Hepatocyte (in vitro differentiated cells): ENCODE results near the gene OSBPL10. TPM values are rescaled to one million over a fixed set of nuclear protein-coding genes. Genes with fewer than 3 reads are reported as not detected.

Source experiments
- DNase-seq: peaks from one replicate; pipeline ENCODE4 v3.0.0-alpha.2; 2016; ENCODE audit warnings: low spot score
- H2AFZ ChIP-seq: fragments of 200-600 bp; sonication (generic); 2 replicates; pipeline ENCODE4 v1.6.0; 2016; ENCODE audit warnings: antibody characterized with exemption, mild to moderate bottlenecking
- H3K27ac ChIP-seq: fragments of 200-600 bp; sonication (generic); 2 replicates; pipeline ENCODE4 v1.5.1; 2016; ENCODE audit warnings: mild to moderate bottlenecking
- H3K27me3 ChIP-seq: fragments of 200-600 bp; sonication (generic); 2 replicates; pipeline ENCODE4 v1.6.1; 2016
- H3K36me3 ChIP-seq: fragments of 200-600 bp; sonication (generic); replicated peaks from 2 replicates; pipeline ENCODE4 v1.5.1; 2016; ENCODE audit warnings: low read depth; ENCODE audit not compliant: insufficient read depth
- H3K4me1 ChIP-seq: fragments of 200-600 bp; sonication (generic); 2 replicates; pipeline ENCODE4 v1.5.1; 2016; ENCODE audit warnings: mild to moderate bottlenecking, moderate library complexity; ENCODE audit not compliant: insufficient read depth
- H3K4me2 ChIP-seq: fragments of 200-600 bp; sonication (generic); 2 replicates; pipeline ENCODE4 v1.6.0; 2016
- H3K4me3 ChIP-seq: fragments of 200-600 bp; sonication (generic); 2 replicates; pipeline ENCODE4 v1.5.1; 2016; ENCODE audit warnings: mild to moderate bottlenecking
- H3K79me2 ChIP-seq: fragments of 200-600 bp; sonication (generic); 2 replicates; pipeline ENCODE4 v1.6.0; 2017; ENCODE audit warnings: mild to moderate bottlenecking
- H3K9me2 ChIP-seq: fragments of 200-600 bp; sonication (generic); replicated peaks from 2 replicates; pipeline ENCODE4 v1.6.0; 2017; ENCODE audit warnings: mild to moderate bottlenecking; ENCODE audit not compliant: insufficient read depth
- H3K9me3 ChIP-seq: fragments of 200-600 bp; sonication (generic); 2 replicates; pipeline ENCODE4 v1.5.1; 2016; ENCODE audit warnings: low read depth, mild to moderate bottlenecking
- H4K20me1 ChIP-seq: fragments of 200-600 bp; sonication (generic); 2 replicates; pipeline ENCODE4 v1.6.0; 2016; ENCODE audit warnings: mild to moderate bottlenecking; ENCODE audit not compliant: insufficient read depth, poor library complexity, severe bottlenecking
- CTCF ChIP-seq: fragments of 200-600 bp; sonication (generic); IDR thresholded peaks from 2 replicates; pipeline ENCODE4 v1.5.1; 2016; ENCODE audit warnings: antibody characterized with exemption, mild to moderate bottlenecking; ENCODE audit not compliant: poor library complexity
- EZH2 ChIP-seq: fragments of 200-600 bp; sonication (generic); IDR thresholded peaks from 2 replicates; pipeline ENCODE4 v1.6.1; 2016; ENCODE audit warnings: antibody characterized with exemption, mild to moderate bottlenecking, borderline replicate concordance
- EZH2phosphoT487 ChIP-seq: fragments of 200-600 bp; sonication (generic); IDR thresholded peaks from one replicate; pipeline ENCODE4 v1.6.1; 2018; ENCODE audit warnings: antibody characterized with exemption, mild to moderate bottlenecking, low read depth, moderate library complexity; ENCODE audit not compliant: unreplicated experiment, severe bottlenecking
- WGBS: methylation state at CpG from one replicate; pipeline ENCODE4 v1.1.6; 2016; ENCODE audit warnings: low lambda C conversion rate; ENCODE audit errors: missing lambda C conversion rate; 5-methylcytosine and 5-hydroxymethylcytosine counted together
- polyA plus RNA-seq: library from polyadenylated mRNA; unstranded; fragments of >200 nt; fragmentation: Nextera tagmentation; extraction: Ambion mirVana; gene quantifications from 2 replicates; pipeline ENCODE4 v1.2.1, GENCODE V29; 2016
- total RNA-seq: library from RNA; depleted of rRNA; stranded (reverse); fragments of >200 nt; gene quantifications from 2 replicates; pipeline ENCODE4 v1.2.3, GENCODE V29; 2014

The OSBPL10 gene
- total and polyA plus RNA-seq, 2 experiments from 2014 or later = 18.2 to 32.8 TPM

GRCh38 chr3:31878231-31878838 lies 102.7 kb downstream of the OSBPL10 start:
- Histone ChIP-seq H3K27ac (no peak overlapping the region), H3K9me2 (no peaks in the 10 kb centered on the region), H3K9me3 (no peaks in the 10 kb centered on the region), H3K36me3 (no peaks in the 10 kb centered on the region), H3K4me3 (no peak overlapping the region), H2AFZ (no peak overlapping the region), H3K4me1 (no peaks in the 10 kb centered on the region), H3K79me2 (peaks cover 36% of the 10 kb centered on the region), H4K20me1 (no peaks in the 10 kb centered on the region), H3K27me3 (no peaks in the 10 kb centered on the region), H3K4me2 (peak overlapping the region; percentile 18)
- no peak for DNase-seq
- TF ChIP-seq EZH2 (no peak), EZH2phosphoT487 (no peak), CTCF (no peak)
- WGBS = 67% methylated on average over 7 of the region's 7 CpGs

GRCh38 chr3:31876331-31876730 lies 104.7 kb downstream of the OSBPL10 start:
- TF ChIP-seq EZH2 = no peak
- TF ChIP-seq EZH2phosphoT487 = no peak
- no peak for TF ChIP-seq CTCF
- WGBS = 78% methylated on average over 7 of the region's 7 CpGs
- no peaks in the 10 kb centered on the region for H3K27me3 ChIP-seq
- no peak overlapping the region for H3K4me3 ChIP-seq
- H3K79me2 ChIP-seq = peaks cover 21% of the 10 kb centered on the region
- DNase-seq = no peak
- H4K20me1 ChIP-seq = no peaks in the 10 kb centered on the region
- H3K27ac ChIP-seq = no peak overlapping the region
- no peaks in the 10 kb centered on the region for H3K9me2 ChIP-seq
- H3K4me2 ChIP-seq = no peak overlapping the region
- H3K9me3 ChIP-seq = no peaks in the 10 kb centered on the region
- no peaks in the 10 kb centered on the region for H3K36me3 ChIP-seq
- H2AFZ ChIP-seq = no peak overlapping the region
- no peaks in the 10 kb centered on the region for H3K4me1 ChIP-seq

GRCh38 chr3:31875437-31875836 lies 105.6 kb downstream of the OSBPL10 start:
- TF ChIP-seq CTCF = no peak
- no peak for TF ChIP-seq EZH2phosphoT487
- TF ChIP-seq EZH2 = no peak
- Histone ChIP-seq H3K27me3 (no peaks in the 10 kb centered on the region), H3K4me3 (no peak overlapping the region), H4K20me1 (no peaks in the 10 kb centered on the region), H3K9me2 (no peaks in the 10 kb centered on the region), H3K9me3 (no peaks in the 10 kb centered on the region), H3K4me2 (no peak overlapping the region), H2AFZ (no peak overlapping the region), H3K36me3 (no peaks in the 10 kb centered on the region), H3K79me2 (peaks cover 12% of the 10 kb centered on the region), H3K4me1 (no peaks in the 10 kb centered on the region), H3K27ac (no peak overlapping the region)
- DNase-seq = no peak
- WGBS = 82% methylated on average over 2 of the region's 2 CpGs
